Thoracic aorta (tissue), 2 donors: ENCODE data around the gene KIF9. TPM values are rescaled to one million over a fixed set of nuclear protein-coding genes. Genes with fewer than 3 reads are reported as not detected.

Experiments
- ATAC-seq: fragments of 150-250 bp; one replicate; pipeline ENCODE4 v1.8.0; 2017; ENCODE audit warnings: low read depth; ENCODE audit not compliant: insufficient number of reproducible peaks, low FRiP score
- DNase-seq: peaks from one replicate; pipeline ENCODE4 v3.0.0-alpha.2; 2020; ENCODE audit warnings: low spot score
- H3K27ac ChIP-seq, 2 donors: fragments of 200-600 bp; sonication (generic); 1 replicate in 1 of 2; 2 replicates in 1 of 2; pipeline ENCODE4 v1.5.1; 2016; ENCODE audit warnings: mild to moderate bottlenecking in 2 of 2, moderate library complexity in 2 of 2
- H3K27me3 ChIP-seq: fragments of 200-600 bp; sonication (generic); replicated peaks from 2 replicates; pipeline ENCODE4 v1.6.0; 2016; ENCODE audit warnings: mild to moderate bottlenecking; ENCODE audit not compliant: insufficient read depth
- H3K36me3 ChIP-seq: fragments of 200-600 bp; sonication (generic); one replicate; pipeline ENCODE4 v1.5.1; 2016
- H3K4me1 ChIP-seq, 2 donors: fragments of 200-600 bp; sonication (generic); 1 replicate in 1 of 2; 2 replicates in 1 of 2; pipeline versions ENCODE4 v1.5.1 to v1.6.0; 2016; ENCODE audit warnings: low read depth in 2 of 2, mild to moderate bottlenecking in 1 of 2; ENCODE audit not compliant: control insufficient read depth in 1 of 2
- H3K4me3 ChIP-seq: fragments of 200-600 bp; sonication (generic); 2 replicates; pipeline ENCODE4 v1.5.1; 2016; ENCODE audit warnings: mild to moderate bottlenecking
- H3K9me3 ChIP-seq: fragments of 200-600 bp; sonication (generic); 2 replicates; pipeline ENCODE4 v1.5.1; 2016
- total RNA-seq, 2 donors: library from RNA; depleted of rRNA; stranded (reverse); fragments of >200 nt; gene quantifications; one replicate each; pipeline versions ENCODE4 v1.1.0 to v1.2.3, GENCODE V29; 2016
- TF ChIP-seq, protein P1 (sequence below): fragments of 200-600 bp; sonication (generic); IDR thresholded peaks from one replicate; pipeline ENCODE4 v1.5.1; 2019; ENCODE audit warnings: antibody characterized with exemption

The KIF9 gene
- total RNA-seq, 2 donors from 2014 or later: 0.68 to 5.6 TPM

GRCh38 chr3:47243419-47244147 is 39.0 kb downstream of the KIF9 start:
- TF ChIP-seq, protein P1, sequence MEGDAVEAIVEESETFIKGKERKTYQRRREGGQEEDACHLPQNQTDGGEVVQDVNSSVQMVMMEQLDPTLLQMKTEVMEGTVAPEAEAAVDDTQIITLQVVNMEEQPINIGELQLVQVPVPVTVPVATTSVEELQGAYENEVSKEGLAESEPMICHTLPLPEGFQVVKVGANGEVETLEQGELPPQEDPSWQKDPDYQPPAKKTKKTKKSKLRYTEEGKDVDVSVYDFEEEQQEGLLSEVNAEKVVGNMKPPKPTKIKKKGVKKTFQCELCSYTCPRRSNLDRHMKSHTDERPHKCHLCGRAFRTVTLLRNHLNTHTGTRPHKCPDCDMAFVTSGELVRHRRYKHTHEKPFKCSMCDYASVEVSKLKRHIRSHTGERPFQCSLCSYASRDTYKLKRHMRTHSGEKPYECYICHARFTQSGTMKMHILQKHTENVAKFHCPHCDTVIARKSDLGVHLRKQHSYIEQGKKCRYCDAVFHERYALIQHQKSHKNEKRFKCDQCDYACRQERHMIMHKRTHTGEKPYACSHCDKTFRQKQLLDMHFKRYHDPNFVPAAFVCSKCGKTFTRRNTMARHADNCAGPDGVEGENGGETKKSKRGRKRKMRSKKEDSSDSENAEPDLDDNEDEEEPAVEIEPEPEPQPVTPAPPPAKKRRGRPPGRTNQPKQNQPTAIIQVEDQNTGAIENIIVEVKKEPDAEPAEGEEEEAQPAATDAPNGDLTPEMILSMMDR: no peak
- H3K36me3 ChIP-seq: no peaks in the 10 kb centered on the region
- H3K27ac ChIP-seq: no peak overlapping the region
- H3K4me1 ChIP-seq: no peaks in the 10 kb centered on the region
- H3K27me3 ChIP-seq: no peaks in the 10 kb centered on the region
- no peaks in the 10 kb centered on the region for H3K9me3 ChIP-seq
- no peak overlapping the region for H3K4me3 ChIP-seq
- DNase-seq (no peak), ATAC-seq (no peak)

- ATAC-seq: no peak
- no peaks in the 10 kb centered on the region for H3K27me3 ChIP-seq
These were observed 42.7 kb downstream of the KIF9 start for GRCh38 chr3:47239929-47240328.

DNA sequence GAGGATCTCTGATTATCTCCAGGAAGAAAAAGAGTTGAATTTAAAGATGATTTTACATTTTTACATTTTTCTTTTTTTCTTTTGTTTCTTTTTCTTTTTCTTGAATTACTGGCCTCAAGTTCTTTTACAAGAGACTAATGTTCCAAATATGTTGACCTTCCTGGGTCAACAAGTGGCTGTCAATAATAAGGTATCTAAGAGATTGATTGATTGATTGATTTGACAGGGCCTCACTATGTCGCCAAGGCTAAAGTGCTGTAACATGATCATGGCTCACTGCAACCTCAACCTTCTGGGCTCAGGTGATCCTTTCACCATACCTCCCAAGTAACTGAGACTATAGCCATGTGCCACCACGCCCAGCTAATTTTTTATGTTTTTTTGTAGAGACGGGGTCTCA is 44.6 kb downstream of the KIF9 start:
- TF ChIP-seq, protein P1: no peak
- Histone ChIP-seq H3K27ac (no peak overlapping the region), H3K9me3 (no peaks in the 10 kb centered on the region), H3K27me3 (no peaks in the 10 kb centered on the region), H3K36me3 (no peaks in the 10 kb centered on the region), H3K4me1 (no peaks in the 10 kb centered on the region), H3K4me3 (no peak overlapping the region)
- ATAC-seq (no peak), DNase-seq (no peak)

More at GRCh38 chr3:47239929-47240328, 42.7 kb downstream of the KIF9 start:
- Histone ChIP-seq H3K4me1 (no peaks in the 10 kb centered on the region), H3K4me3 (no peak overlapping the region), H3K9me3 (no peaks in the 10 kb centered on the region), H3K36me3 (no peaks in the 10 kb centered on the region), H3K27ac (no peak overlapping the region)
- DNase-seq: no peak
- TF ChIP-seq, protein P1: no peak

DNA sequence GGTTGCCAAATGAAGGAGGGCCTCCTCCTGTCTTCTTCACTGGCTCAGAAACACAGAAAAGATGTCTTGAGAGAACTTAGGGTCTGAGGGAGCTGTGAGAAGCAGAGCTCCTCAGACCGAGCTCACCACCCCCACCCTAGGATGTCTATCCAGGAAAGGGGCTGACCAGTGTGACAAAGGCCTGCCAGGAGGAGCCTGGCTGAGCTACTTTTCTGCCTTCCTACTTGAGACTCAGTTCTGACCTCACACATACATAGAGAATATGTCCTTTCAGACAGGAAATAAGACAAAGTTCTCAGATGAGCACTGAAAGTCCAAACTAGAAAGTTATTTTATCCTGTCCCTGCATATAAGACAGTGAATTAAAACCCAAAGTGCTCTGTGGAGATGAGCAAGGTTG is 54.5 kb downstream of the KIF9 start:
- ATAC-seq: no peak

GRCh38 chr3:47227678-47228077 is 54.9 kb downstream of the KIF9 start:
- Histone ChIP-seq H3K4me1 (no peaks in the 10 kb centered on the region), H3K9me3 (no peaks in the 10 kb centered on the region), H3K36me3 (no peaks in the 10 kb centered on the region), H3K27ac (no peak overlapping the region), H3K27me3 (no peaks in the 10 kb centered on the region), H3K4me3 (no peak overlapping the region)
- no peak for ATAC-seq
- DNase-seq: no peak
- TF ChIP-seq, protein P1: no peak

More for the DNA sequence above, 54.5 kb downstream of the KIF9 start:
- no peak overlapping the region for H3K4me3 ChIP-seq
- H3K9me3 ChIP-seq: no peaks in the 10 kb centered on the region
- no peaks in the 10 kb centered on the region for H3K36me3 ChIP-seq
- TF ChIP-seq, protein P1: no peak
- H3K27me3 ChIP-seq: no peaks in the 10 kb centered on the region
- no peaks in the 10 kb centered on the region for H3K4me1 ChIP-seq
- no peak overlapping the region for H3K27ac ChIP-seq
- DNase-seq: no peak
